Measurements from ENCODE around the gene SZT2.
"Not testable (repeated sequence)": the region's sequence is repeated elsewhere in the genome, so short reads cannot be mapped to it uniquely, and the experiment has no call there.

SZT2 gene

DNA sequence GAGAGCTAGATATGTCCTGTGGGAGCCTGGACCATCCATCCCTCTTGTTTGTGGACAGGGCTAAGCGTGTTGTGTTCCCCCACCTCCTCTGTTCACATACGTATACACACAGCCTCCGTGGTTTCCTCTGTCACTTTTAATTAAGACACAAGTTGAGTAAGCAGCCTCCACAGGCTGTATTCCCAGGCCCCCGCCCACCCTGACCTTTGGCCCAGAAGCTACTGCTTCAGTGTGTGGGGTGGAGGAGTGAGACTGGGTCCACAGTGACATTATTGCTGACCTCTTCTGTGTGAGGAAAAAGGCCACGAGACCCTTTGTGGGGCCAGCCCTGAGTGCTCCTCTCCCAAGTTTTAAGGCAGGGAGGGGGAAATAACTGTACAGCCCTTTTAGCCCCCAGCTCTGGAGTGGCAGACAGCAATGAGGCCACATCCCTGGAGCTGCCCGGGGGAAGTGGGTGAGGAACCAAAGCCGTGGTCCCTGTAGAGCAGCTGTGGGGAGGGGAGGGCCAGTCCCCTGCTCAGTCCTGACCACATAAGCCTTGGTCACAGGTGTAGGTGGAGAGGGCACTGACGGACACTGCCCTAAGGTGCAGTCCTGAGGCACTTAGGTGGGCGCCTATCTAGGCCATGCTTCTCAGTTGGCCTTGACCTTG is 26.3 kb upstream of the SZT2 start:
- DNase-seq, result no peak

DNA sequence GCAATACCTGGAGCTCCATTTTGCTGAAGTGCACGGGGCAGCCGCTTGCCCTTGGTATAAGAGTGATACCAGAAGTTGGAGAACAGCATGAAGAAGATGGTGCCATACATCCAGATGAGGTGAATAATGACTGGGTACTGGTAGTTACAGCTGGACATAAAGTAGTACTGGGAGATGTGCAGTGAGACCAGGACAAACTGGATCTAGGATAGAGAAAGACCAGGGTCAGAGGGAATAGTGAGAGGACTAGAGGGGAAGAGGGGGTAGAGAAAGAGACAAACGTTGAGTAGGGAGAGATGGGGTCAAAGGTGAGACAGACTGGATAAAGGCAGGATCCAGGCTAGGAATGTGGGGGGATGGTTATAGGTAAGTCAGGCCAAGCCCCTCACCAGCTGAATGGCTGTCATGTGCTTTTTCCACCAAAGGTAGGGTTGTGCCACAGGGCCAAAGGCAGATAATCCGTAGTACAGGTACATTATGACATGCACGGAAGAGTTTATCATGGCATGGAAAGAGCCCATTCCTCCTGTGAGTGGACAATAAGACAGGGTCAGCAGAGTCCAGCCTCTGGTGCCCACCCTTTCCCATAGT is 25.7 kb upstream of the SZT2 start:
- DNase-seq, result no peak

DNA sequence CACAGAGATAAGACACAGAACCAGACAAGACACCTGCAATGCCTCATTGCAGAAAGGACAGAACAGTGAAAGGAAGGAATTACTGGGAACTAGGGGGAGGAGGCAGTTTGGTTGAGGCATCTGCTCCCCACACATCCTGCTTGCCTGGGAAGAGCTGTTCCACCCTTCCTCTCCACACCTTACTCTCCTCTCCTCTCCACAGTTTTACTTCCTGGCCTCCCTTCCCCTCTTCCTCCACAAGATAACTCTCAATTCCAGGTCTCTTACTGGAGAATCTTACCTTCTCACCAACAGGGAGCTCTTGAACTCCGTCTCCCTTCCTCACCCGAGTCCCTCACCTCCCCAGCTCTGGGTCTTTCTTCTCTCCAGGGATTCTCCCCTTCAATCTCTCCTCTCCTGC is 24.0 kb upstream of the SZT2 start:
- DNase-seq, result no peak

DNA sequence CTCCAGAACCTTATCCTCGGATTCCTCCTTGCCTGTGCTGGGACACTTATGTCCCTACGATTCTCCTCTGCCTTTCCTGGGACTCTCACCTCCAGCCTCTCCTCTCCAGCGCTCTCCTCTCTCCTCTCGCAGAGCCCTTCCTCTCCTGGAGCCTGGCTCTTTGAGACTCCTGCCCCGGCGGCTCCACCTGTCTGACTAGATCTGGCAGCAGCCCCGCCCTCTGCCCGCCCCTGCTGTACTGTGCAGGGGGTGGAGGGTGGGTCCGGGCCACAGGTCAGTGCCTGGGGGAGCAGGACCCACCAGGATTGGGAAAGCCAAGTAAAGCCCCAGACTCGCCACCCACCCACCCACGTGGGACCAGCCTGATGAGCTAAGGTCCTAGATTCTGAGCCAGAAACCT is 23.5 kb upstream of the SZT2 start:
- DNase-seq, result no peak

DNA sequence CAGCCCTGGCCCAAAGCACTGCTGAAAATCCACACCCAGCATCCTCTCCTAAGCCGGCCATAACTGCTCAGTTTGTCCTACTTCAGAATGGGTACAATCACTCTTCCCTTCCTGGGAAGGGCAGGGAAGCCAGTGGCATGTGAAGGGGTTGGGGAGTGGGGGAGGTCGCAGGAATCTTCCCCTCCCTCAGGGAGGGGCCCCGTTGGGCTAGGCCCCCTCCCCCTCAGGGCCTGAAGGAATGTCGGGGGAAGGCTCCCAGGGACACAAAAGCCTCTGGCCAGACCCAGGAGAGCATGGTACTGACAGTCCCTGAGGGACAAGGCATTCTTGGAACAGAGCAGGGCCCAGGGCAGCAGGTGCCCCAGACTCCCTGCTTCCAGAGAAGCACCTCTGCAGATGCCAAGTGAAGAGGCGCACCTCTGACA is 23.1 kb upstream of the SZT2 start:
- no peak for DNase-seq

DNA sequence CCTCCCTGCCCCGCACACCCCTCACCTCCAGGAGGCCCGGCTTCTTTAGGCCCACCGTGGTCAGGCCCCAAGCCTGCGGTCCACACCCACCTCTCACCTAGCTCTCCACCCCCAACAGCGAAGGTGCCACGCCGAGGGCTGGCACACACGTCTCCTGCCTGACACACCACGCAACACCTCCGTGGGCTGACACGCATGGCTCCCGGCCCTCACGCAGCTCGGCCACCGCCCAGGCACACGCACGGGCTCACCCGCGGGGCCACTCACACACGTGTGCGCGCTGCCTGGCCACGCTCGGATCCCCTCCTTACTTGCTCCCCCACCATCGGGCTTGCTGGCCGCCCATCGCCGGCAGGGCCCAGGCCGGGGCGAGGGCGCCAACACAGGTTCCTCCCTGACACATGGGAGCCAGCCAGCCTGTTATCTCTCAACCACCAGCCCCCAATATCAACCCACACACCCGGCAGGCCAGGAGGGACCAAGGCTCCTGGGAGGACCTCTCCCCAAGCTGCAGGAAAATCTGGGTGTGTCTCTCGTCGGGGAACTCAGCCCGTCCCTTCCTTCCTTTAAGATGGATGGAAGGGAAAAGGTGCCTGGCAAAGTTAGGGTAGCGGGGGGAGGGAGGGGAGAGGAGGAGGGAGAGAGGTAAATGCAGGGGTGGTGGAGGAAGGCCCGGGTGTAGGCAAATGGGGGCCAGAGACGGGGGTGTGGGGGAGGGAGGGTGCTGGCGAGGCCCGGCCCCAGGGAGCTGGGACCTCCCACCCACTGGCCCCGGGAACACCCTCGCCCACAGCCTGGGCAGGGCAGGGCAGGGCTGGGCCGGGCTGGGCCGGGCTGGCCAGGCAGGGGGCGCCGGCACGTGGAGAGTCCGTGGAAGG is 22.4 kb upstream of the SZT2 start:
- DNase-seq, result peak; percentile 46

DNA sequence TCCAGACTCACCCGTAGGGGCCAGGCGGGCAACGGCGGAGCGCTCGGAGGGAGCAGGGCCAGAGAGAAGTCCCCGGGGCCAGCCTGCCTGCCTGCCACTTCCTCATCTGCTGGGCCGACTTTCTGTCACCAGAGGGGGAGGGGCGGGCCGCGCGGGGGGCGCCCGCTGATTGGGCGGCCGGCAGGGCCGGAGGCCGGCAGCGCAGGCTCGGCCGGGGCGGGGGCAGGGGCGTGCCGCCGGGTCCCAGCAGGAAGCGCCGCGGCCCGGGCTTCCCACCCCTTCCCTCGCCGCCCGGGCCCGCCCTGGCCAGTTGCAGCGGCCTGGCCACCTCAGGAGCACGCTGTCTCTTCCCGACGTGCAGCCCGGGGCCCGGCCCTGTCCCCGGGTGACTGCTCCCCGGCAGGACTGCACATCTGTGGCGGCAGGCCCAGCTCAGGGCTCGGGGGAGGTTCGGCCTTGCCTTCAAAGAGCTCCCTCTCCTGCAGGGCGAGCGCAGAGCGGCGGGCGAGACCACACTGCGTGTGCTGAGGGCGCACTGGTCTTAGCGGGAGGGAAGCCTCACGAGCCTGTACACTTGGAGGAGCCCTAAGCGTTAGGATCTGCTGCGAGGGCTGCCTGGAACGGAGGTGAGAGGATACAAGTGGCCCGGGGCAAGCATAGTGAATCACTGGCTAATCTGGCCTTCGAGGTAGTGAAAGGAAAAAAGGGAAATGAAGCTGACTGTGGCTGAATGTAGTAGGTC is 21.6 kb upstream of the SZT2 start, which contains the start of gene ELOVL1:
ELOVL1 (minus strand) TSS at position 108 of the 742 bp plus-strand sequence. CDS start 2,402 bp downstream, outside the sequence.
- peak; percentile 97 for DNase-seq

DNA sequence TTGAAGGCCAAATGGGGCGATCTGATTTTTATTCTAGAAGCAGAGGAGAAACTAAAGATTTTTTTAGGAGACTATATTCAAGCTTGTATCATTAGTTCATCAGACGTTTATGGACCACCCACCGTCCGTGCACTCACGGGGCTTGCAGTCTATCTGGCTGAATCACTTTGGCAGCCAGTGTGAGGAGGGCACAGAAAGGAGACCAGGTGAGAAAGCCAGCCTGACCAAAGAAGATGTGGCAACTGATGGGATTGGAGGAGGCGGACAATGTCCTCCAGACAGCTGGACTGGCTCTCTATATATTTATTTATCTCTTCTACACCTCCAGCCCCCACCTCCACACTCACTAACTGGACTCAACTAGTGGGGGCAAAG is 21.1 kb upstream of the SZT2 start:
- DNase-seq, result no peak

DNA sequence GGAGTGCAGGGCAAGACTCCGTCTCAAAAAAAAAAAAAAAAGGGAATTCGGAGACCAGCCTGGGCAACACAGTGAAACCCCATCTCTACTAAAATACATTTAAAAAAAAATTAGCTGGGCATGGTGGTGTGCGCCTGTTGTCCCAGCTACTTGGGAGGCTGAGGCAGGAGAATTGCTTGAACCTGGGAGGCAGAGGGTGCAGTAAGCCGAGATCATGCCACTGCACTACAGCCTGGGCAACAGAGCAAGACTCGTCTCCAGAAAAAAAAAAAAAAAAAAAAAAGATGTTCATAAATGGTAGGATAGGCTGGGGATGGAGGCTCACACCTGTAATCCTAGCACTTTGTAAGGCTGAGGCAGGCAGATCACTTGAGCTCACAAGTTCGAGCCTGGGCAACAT is 19.9 kb upstream of the SZT2 start:
- DNase-seq, result not testable (repeated sequence)

DNA sequence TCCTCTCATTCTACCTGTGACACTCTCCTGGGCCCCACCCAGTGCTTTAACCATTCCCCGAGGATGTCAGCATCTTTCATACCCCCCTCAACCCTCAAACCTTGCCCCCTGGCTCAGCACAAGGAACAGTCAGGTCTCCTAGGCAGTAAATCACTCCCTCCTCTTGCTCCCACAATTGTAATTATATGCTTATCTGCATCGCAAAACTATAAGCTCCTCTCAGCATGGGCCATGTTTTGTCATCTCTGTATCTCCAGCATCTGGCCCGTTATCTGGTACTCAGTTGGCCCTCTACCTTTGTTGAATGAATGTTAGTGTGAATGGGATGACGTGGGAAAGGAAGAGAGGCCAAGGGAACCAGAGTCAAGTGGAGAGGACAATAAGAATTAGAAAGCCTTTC is 19.1 kb upstream of the SZT2 start:
- no peak for DNase-seq

DNA sequence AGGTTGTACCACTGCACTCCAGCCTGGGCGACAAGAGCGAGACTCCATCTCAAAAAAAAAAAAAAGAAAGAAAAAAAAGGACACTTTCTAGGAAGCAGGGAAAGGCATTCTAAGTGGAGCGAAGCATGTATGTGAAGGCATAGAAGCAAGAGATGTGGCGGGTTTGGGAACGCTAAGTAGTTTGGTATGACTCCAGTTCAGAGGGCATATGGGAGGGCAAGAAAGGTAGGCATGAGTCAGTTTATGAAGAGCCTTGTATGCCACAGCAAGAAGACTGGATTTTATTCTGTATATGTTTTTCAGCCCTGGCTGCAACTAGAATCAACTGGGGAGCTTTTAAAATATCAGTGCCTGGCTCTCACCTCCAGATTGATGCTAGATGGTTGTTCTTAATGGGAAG is 17.5 kb upstream of the SZT2 start:
- no peak for DNase-seq

DNA sequence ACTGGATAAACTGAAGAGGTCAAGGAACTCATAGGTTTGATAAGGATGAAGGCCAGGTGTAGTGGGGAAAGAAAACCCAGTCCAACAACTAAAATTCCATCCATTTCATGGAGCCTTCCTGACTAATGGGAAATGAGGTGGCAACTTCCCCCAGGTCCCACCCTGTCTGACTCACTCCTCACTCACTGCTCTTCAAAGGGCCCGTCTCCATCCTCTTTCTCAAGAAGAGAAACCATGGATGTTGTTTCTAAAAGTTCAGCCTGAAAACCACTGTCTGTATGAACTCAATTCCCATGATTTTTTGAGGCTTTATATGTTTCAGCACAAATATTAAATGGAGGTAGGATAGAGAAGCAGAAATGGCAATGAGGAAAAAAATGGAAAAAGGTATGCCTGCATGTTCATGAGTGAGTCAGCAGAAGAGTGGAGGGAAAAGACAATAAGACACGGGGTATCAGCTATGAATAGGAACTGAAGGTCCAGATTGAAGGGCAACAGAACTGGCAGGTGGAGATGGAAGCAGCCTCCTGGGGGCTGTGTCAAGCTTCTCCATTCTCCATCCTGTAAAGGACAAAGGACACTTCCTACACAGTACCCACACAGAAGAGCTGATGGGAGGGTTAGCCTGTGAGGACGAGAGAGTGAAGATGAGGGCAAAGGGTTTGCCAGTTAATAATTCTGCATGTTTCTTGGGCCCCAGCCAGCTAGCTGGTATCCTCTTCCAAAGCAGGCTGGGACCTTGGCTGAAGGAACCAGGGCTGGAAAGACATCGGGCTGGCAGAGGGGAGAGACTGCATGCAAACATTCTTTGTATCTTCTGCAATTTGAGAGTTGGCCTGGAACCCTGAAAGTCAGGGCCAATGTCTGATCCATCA is 16.4 kb upstream of the SZT2 start:
- no peak for DNase-seq

DNA sequence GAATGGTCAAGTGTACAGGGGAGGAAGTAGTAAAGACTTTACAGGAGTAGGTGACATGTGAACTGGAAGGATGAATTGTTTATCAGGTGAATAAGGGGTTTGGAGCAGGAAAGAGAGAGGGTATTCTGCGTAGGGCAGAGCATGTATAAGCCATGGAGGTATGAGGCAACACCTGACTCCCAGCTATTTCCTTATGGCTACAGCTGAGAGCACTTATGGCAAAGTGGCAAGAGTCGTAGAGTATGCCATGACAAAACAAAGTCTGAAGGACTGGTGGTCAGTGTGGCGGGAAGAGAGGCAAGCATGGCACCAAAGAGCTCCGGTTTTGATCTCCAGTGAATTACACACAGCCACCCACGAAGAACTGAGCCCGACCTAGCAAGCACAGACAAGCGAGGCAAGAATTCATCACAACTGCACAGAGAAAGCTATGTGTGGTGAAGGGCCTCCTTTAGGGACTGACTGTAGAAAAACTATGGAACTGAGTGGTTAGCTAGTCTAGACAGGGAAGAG is 12.9 kb upstream of the SZT2 start:
- no peak for DNase-seq

DNA sequence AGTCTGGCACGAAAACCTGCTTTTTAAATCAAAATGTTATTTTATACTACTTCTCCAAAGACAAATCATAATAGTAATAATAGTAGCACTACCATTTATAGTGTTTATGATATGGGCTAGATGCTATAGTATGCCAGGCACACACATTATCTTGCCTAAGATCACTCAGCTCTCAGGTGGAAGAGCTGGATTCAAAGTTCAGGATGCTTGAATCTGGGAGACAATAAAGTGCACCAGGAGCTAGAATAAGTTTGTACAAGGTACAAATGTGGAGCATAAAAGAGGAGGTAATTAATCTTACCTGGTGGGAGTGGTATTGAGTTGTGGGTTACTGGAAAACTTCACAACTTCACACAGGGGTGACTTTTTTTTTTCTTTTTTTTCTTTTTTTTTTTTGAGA is 11.9 kb upstream of the SZT2 start:
- no peak for DNase-seq

DNA sequence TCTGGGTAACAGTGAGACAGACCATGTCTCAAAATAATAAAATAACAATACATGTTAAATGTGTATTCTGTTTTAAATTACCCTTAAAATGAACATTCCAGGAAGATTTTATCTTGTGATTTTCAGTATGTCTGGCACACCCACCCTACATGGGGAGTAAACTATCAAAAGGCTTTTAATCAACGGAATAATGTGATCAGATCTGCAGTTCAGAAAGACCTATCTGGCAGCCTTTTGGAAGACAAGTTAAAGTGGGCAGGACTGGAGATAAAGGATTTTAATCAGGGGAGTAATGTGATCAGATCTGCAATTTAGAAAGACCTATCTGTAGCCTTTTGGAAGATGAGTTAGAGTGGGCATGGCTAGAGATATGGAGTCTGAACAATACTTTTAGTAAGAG is 10.2 kb upstream of the SZT2 start:
- DNase-seq, result no peak

DNA sequence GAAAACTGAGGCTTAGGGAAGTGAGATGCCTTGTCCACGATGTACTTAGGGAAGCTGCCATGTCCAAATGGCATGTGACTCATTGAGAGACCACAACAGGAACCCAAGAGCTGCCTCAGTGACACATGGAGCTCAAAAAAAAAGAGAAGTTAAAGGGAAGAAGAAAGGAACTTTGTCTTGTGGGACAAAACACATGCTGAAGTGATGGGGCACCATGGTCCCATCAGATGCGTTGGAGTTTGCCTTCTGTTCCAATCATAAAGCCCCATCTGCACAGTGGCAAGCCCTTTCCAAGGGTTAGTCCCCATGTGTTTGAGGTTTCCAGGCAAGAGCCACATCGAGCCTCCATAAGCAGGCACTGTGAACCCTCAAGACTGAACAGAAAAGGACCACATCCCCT is 8.1 kb upstream of the SZT2 start:
- no peak for DNase-seq

DNA sequence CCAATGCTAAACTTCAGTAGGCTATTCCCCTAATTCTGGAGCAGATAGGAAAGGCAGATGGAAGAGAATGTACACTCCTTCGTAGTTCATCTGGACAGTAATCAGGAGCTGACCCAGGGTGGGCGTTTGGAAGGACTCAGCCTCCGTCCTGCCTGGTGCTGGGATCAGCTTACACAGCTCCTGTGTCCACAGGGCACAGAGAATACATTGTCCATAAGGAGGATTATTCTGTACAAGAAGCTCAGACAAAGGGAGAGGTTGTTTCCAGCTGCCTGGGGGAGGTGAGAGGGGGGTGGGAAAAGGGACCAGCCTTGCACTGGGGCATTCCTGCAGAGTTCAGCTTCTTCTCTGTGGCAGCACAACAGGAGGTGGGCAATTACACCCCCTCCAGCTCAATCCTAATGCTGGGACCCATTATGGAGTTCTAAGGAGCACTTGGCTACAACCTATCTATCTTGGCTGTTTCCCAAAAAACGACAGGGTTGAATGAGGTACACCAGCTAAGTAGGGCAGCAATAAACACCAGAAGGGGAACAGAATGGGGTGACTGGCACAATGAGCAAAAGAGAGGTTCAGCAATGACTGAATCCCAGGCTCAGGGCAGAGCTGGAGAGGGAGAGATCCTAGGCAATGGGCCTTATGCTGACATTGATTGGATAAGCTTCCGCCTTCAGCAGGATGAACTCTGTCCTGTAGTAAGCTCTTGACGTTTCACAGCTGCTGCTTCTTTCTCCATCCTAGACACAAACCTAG is 7.5 kb upstream of the SZT2 start:
- DNase-seq, result no peak

DNA sequence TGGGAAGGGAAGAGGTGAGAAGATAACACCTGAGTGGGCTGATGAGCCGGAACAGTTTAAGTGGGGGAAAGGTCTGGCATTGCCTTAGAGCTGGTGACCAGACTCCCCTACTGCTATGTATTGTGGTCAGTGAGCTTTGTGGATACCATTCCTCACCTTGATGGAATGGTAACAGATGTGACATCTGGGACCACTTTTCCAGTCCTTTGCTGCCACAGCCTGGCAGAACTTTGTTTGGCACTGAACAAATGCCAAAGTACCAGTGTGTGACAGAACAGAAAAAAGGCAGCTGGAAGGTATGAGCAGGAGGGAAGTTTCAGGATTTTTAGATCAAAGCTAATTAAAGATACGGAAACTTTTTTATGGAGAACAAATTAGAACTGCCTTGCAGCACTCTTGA is 6.2 kb upstream of the SZT2 start:
- no peak for DNase-seq

DNA sequence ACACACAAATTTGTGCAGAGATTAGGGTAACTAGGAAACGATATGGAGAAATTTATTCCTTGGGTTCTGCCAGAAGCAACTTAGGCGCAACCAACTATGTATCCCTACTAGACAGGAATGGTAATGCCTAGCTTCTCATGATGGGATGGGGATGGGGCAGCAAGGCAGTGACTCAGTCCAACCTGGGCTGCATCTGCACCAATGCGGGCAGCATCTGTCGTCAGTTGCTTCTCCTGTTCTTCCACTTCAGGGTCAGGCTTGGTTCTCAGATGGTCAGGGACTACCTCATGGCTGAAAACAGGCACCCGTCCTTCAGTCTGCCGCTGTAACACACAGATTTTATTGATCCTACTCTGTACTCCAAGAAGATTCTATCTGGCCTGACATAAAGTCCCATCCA is 3.0 kb upstream of the SZT2 start:
- no peak for DNase-seq

DNA sequence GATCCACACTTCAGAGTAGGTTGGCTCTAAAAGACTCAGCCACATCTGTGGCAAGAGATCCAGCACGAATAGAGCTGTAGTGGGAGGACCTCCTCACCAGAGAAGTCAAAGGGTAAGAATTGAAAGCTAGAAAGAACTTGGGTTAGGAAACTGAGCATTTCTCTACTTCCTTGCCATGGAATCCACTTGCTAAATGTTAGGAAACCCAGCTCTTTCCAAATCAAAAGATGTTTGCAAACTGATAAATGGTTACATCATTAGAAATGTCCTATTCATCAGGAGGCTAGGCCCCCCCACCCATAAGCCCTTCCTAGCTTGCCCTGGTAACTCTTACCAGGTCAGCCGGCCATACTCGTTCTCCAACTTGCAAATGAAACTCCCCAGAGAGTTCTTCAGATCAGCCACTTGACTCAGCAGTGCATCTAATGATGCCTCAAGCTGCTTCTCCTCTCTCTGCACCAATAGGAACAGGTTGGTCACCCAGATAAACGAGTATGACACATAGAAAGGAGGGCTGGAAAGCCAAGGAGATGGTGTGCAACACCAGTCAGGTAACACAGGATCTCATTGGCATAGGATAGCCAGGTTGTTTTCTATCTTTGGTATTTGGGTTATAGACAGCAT is 1.6 kb upstream of the SZT2 start:
- DNase-seq, result no peak

DNA sequence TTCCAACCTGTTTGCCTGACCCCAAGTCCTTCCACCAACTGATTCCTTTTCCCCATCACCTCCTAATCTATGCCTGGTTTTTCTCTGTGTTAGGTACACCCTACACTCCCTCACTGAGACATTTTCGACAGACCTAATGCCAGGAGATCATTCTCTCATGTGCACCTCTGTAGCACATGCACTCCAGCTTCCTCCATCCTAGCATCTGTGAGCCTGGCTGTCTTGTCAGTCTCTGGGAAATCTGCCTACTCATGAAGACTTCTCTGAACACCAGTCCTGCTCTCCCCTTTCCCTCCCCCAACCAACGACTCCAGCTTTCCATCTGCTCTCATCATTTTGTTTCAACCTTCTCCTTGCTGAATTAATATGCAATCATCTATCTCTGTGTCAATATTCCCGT is 1.1 kb upstream of the SZT2 start:
- peak; percentile 29 for DNase-seq

All from RPMI8226 (cell line).